Sigmoid colon (tissue), 4 donors: ENCODE results near the gene RELL1.

ENCODE experiments used
- EP300 ChIP-seq, 4 donors: sonication (generic); formaldehyde crosslinking; IDR thresholded peaks; one replicate each; pipeline ENCODE4 v1.6.1; 2017; ENCODE audit warnings: antibody characterized with exemption in 4 of 4
- TF ChIP-seq, protein P1 (sequence below), 4 experiments: fragments of 450-650 bp in 3 of 4; fragments of 200-600 bp in 1 of 4; IDR thresholded peaks; one replicate each; pipeline ENCODE4 v1.5.1; 2016 to 2019; ENCODE audit warnings: antibody characterized with exemption in 4 of 4, mild to moderate bottlenecking in 3 of 4, moderate library complexity in 2 of 4

- TF ChIP-seq, protein P1, sequence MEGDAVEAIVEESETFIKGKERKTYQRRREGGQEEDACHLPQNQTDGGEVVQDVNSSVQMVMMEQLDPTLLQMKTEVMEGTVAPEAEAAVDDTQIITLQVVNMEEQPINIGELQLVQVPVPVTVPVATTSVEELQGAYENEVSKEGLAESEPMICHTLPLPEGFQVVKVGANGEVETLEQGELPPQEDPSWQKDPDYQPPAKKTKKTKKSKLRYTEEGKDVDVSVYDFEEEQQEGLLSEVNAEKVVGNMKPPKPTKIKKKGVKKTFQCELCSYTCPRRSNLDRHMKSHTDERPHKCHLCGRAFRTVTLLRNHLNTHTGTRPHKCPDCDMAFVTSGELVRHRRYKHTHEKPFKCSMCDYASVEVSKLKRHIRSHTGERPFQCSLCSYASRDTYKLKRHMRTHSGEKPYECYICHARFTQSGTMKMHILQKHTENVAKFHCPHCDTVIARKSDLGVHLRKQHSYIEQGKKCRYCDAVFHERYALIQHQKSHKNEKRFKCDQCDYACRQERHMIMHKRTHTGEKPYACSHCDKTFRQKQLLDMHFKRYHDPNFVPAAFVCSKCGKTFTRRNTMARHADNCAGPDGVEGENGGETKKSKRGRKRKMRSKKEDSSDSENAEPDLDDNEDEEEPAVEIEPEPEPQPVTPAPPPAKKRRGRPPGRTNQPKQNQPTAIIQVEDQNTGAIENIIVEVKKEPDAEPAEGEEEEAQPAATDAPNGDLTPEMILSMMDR (IDR thresholded peaks at IDR 0.05): no peak
- no peak for TF ChIP-seq EP300 (IDR thresholded peaks at IDR 0.05)
Measured at GRCh38 chr4:37662251-37662650, 23.9 kb downstream of the RELL1 start.
